Astrocyte of the hippocampus (primary cell): Measurements from ENCODE around the gene CACNA1C.

Source experiments
- DNase-seq: peaks from one replicate; pipeline ENCODE4 v3.0.0; 2011; ENCODE audit warnings: low read depth, low spot score

Gene CACNA1C

DNA sequence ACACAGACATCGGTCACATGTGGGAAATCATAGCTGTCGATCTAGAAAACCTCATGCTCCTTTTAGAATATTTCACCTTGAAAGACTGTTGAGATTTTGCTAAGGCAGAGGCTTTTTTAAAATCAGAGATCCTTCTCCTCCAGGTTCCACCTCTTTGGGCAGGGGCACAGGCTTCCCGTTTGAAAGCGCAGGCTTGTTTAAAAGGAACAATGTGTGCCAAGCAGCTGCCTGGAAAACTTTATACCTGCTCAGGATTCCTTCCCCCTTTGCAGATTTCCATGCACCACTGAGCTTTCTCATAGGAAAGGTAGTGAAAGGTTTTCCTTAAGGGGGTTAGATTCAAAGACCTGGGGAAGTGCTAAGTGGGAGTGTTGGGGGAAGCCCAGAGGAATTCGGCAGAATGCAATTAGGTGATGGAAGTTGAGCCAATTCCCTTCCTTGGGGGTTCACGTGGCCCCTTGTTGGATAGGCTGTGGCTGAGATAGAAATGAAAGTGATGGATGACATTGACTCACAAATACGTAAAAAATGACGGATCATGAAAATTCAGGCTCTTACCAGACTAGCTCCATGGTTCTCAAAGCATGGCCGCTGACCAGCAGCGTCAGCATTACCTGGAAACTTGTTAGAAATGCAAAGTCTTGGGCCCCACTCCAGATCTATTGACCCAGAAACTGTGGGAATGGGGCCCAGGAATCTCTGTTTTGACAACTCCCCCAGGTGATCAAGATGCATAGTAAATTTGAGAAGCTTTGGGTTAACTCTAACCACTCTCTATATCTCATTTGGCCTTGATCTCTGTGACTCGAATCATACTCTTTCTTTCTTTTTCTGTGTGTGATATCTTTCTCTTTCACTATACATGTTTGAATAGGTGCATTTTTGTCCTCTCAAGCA, 460.6 kb downstream of the CACNA1C start:
- no peak for DNase-seq

- DNase-seq: no peak
Measured at GRCh38 chr12:2514038-2514340, 461.2 kb downstream of the CACNA1C start.

- DNase-seq: no peak
Measured at GRCh38 chr12:2520722-2521246, 468.0 kb downstream of the CACNA1C start.

GRCh38 chr12:2523317-2523716, 470.5 kb downstream of the CACNA1C start:
- DNase-seq: no peak

DNA sequence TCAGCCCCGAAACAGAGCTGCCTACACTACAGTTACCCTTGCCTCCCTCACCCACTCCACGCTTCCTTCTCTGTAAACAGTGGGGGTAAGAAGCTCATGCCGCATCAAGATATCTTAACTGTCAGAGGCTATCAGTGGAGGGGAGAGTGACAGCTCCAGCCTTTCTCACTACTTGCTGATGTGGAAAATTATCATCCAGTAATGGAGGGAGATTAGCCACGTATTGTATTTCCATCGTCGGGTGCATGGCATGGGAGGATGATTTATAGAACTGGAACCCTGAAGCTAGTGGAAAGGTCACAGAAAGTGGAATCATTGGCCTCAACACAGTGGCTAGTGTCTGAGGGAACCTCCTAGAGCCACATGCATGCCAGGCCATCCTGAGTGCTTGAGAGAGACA, 471.1 kb downstream of the CACNA1C start:
- DNase-seq: no peak

GRCh38 chr12:2526371-2526770, 473.6 kb downstream of the CACNA1C start:
- no peak for DNase-seq

DNA sequence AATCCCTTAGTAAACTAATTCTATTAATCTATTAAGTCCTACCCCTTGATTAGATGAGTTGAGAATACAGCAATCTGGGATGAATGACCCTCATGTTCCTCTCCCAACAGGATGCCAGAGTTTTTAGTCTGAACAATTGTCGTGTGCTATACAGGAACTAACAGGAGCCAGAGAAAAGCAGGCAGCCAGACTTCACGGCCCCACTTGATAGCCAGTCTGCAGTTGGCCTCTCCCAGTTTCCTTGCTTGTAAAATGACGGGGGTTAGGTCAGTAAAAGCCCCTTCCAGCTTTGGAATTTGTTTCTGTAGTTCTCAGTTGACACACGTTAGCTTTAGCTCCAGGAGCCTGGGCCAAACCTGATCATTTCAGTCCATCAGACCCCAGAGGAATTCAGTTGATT, 475.2 kb downstream of the CACNA1C start:
- no peak for DNase-seq

DNA sequence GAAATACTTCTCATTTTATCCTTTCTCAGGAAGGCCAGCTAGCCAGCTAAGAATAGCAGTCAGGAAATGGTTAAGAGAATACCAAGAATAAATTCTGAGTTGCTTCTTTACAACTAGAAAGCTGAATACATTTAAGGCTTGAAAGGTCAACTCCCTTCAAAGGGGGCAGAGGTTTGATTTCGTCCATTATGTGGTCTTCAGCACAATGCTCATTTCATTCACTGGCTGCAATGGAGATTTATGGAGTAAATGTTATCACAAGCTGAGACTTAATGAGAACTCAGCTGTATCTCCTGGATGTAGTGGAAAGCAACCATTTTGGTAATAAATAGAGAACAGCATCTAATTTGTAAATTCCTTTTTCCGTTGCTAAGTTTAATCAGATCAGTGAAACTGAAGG, 477.0 kb downstream of the CACNA1C start:
- DNase-seq: no peak

- no peak for DNase-seq
Measured at GRCh38 chr12:2531371-2531770, 478.6 kb downstream of the CACNA1C start.

- no peak for DNase-seq
Measured at GRCh38 chr12:2533036-2533435, 480.2 kb downstream of the CACNA1C start.

GRCh38 chr12:2535583-2536204, 482.9 kb downstream of the CACNA1C start:
- DNase-seq: peak; percentile 7

GRCh38 chr12:2536724-2537123, 483.9 kb downstream of the CACNA1C start:
- no peak for DNase-seq

GRCh38 chr12:2537868-2538541, 485.2 kb downstream of the CACNA1C start:
- no peak for DNase-seq

- DNase-seq: no peak
Measured at GRCh38 chr12:2539938-2540337, 487.2 kb downstream of the CACNA1C start.

GRCh38 chr12:2540535-2540941, 487.8 kb downstream of the CACNA1C start:
- no peak for DNase-seq

DNA sequence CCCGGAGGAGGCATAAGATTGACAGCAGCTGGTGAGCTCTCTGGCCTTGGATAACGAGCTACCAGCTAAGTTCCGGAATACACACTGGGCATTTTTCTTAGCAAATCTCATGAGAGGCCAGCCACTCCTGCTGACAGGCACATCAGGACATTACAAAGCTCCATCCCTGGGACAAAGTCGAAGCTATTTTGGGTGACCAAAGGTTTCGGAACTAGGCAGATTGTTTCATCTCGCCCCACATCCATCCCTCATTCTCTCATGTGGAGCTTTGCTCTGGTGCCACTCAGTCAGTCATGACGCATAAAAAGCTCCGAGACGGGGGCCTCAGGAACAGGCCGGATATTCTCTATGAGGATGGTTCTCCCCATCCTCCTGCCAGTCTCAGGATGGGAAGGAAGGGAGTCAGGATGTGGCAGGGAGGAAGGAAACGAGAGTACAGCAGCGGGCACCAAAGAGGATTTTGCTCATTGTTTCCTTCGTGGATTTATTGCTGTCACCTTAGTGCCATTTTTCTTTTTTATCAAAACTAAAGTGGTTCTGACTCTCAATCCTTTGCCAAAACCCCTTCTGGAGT, 488.9 kb downstream of the CACNA1C start:
- DNase-seq: no peak

- DNase-seq: no peak
Measured at GRCh38 chr12:2543801-2544200, 491.0 kb downstream of the CACNA1C start.

DNA sequence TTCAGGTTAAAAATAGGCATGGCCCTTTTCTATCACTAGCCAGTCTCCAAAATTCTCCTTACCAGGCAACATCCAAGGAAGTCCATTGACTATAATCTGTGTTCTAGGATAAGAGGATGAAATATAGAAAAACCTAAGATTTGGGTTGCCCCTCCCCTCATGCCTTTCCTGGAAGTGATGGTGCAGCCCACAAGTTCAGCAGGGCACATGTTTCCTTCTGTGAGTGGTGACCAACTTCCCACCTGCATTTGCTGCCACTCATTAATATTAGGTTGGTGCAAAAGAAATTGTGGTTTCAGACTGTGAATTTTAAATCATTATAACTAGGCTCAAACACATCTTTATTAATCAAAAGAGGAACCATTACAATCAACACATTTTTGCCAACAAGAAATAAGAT, 491.4 kb downstream of the CACNA1C start:
- no peak for DNase-seq

- no peak for DNase-seq
Measured at GRCh38 chr12:2547273-2548044, 494.7 kb downstream of the CACNA1C start.

DNA sequence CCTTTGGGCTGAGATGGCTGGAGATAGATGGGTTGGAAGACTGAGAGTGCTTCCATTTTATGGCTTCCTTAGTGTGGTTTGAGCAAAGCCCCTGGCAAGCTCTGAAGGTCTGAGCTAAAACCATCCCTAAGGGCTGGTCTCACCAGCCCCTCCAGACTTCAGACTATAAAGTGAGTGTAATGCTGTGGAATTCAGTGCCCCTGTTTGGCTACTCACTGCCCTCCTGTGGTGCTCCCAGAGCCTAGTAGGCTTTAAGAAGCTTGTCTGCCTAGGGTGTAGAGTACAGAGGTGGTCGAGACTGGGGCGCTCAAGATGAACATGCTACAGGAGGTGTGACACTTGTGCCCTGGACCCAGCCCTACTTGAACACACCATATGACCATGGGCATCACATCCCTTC, 495.3 kb downstream of the CACNA1C start:
- no peak for DNase-seq
